G401.6 (cell line): Measurements from ENCODE around the gene KLHL30.

ENCODE experiments used
- FAIRE-seq: peaks from 2 replicates; lab custom pipeline; 2012; peaks lifted over from hg19 to GRCh38; lab: Jason Lieb, UNC

The KLHL30 gene

DNA sequence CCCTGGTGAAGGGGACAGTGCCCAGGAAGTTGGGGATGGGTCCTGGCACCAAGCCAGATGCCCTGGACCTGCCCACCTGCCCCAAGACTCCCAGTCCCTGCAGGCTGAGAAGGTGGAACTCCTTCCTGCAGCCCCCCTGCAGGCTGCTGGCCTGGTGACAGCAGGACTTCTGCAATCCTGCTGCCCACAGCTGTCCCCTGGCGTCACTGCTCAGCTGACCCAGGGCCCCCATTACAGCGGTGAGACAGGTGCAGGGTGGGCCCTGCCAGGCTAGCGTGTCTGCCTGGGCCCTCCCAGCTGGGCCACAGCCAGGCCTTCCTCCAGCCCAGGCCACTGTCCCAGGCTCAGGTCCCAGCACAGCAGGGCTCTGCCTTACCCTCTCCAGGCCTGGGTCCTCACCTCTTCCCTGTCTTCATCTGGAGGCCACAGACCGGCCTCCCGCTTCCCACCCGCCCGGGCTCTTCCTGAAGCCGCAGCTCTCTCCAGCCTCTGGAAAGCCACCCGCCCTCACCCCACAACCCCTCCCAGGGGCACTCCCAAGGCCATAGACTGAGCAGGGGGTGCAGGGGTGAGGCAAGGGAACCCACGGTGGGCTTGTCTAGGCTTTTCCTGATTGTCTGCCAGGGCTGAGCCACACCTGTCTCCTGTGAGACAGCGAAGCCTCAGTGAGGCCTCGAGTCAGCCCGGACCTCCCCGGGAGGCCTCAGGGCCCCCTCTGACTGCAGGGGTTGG is 11.5 kb downstream of the KLHL30 start:
- FAIRE-seq: no peak

DNA sequence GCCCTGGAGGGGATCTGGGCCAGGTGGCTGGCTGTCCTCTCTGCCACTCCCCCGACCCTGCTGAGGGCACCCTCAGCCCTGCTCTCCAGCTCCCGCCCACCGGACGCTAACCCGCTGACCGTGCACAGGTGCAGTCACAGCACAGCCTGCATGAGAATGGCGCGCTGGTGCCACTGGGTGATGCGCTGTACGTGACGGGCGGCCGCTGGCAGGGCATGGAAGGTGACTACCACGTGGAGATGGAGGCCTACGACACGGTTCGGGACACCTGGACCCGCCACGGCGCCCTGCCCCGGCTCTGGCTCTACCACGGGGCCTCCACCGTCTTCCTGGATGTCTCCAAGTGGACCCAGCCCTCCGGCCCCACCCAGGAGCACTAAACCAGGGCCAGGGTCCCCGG is 12.2 kb downstream of the KLHL30 start:
- FAIRE-seq: no peak

DNA sequence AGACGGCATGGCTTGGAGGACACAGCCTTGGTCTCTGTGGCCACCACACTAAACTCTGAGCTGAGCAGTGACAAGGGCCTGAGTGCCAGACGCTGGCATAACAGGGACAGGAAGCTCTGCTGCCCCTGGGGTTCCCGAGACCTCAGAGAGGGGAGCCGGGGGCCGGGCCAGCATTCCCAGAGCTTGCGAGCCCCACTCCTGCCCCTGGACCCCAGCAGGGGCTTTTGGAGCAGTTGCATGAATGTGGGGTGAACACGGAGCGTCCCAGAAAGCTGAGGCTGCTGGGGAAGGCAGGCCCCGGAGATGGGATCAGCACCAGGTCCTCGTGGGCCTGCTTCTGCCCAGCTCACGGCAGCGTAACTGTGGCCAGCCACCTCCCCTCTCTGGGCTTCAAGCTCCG is 12.7 kb downstream of the KLHL30 start:
- FAIRE-seq: no peak

DNA sequence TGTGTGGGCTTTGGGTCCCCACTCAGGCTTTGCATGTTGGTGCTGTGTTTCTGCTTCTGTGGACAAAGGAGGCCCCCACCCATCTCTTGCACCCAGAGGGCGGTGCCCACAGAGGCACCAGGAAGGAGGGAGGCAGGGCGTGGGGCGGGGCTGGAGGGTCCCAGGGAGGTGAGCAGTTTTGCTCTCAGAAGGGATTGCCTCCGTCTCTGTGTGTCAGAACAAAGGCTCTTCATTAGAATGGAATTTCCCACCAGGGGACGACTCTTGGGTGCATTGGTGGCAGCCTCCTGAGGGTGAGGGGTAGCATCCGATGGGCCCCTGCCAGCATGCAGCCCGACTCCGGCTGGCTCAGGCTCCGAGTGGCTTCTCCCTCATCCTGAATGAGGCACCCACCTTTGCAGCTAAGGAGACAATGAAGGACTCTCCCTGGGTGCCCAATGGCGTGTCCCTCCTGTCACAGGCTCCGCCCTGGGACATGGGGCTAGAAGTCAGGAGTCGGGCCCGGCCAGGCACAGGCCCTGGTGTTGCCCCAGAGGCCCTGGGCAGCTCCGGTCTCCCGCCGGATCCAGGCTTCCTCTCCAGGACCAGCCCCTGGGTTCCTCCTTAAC is 13.3 kb downstream of the KLHL30 start:
- no peak for FAIRE-seq

DNA sequence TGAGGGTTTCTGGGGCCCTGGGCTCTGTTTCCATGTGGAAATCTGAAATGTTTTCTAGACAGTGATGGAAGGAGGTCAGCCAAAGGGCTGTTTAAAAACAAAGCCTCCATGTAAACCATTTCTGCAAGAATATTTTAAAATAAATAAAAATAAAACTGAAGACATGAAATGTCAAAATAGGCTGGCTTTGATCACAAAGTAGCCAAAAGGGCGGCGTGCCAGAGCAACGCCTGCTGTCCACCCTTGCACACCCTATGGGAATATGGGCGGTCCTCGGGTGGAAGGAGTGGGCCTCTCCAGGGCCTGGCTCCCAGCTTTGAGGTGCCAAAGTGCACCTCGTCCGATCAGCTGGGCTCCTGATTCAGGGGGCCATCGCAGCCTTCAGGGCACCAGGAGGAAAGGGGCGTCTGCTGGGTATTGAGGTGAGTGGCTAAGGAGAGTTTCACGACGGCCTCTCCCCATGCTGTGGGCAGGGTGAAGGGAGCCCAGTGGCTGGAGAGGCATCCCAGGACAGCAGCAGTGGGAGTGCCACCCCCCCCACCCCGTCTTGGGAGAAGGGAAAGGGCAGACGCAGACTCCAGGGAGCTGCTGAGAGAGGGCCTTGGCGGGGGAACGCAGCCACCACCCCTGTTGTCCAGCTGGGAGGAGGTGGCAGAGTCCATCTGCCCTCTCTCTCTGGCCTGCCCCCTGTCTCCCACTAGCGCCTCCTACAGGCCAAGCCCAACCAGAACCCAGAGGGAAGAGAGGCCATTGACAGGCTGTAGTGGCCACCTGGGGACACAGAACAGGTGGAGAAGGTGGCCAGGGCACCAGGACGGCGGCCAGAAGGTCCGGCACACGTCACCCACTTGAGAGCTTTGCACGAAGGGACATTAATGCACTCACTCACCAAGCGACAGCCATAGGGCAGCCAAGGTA is 14.6 kb downstream of the KLHL30 start:
- no peak for FAIRE-seq

DNA sequence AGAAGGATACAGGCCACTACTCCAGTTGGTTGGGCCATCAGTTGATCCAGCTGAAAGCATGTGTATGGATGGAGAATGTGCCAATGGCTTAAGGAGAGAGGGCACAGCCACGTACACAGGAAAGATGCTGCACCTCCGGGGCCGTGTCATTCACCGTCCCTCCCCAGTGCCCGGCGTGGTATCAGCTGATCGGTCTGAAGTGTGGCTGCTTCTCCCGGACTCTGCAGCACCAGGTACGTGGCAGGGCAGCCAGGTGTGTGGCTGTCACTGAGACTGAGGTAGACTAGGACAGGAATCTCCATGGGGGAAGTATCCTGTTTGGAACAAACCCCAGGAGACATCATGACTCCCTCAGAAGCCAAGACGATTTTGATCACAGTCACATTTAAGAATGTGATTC is 16.1 kb downstream of the KLHL30 start:
- no peak for FAIRE-seq

DNA sequence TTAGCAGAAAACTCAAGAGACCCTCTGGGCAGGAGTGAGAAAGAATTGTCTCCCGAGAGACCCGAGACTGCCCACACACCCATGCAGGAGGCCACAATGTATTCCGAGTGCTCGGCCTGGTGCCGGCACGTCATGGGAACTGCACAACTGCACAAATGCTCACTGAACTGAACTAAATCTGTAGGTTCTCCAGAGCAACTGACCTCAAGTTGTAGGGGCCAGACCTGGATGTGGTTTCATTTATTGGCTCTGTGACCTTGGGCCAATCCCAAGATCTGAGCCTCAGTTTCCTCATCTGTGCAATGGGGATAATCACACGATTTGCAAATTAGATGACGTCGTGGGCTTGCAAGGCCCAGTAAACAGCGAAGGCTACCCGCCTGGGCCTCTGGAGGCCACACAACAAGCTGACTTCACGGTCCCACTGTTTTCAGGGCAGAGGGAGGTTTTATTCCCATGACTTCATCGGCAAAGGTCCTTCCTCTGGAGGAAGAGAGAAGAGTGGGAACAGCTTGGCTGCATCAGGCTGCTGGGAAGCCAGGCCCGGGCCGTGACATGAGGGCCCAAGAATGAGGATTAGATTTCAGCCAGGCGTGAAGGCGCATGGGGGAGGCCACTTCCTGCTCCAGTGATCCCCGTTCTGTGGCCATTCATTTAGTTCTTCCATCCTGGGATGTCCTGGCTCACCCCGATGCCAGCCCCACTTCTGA is 16.7 kb downstream of the KLHL30 start:
- FAIRE-seq: no peak

DNA sequence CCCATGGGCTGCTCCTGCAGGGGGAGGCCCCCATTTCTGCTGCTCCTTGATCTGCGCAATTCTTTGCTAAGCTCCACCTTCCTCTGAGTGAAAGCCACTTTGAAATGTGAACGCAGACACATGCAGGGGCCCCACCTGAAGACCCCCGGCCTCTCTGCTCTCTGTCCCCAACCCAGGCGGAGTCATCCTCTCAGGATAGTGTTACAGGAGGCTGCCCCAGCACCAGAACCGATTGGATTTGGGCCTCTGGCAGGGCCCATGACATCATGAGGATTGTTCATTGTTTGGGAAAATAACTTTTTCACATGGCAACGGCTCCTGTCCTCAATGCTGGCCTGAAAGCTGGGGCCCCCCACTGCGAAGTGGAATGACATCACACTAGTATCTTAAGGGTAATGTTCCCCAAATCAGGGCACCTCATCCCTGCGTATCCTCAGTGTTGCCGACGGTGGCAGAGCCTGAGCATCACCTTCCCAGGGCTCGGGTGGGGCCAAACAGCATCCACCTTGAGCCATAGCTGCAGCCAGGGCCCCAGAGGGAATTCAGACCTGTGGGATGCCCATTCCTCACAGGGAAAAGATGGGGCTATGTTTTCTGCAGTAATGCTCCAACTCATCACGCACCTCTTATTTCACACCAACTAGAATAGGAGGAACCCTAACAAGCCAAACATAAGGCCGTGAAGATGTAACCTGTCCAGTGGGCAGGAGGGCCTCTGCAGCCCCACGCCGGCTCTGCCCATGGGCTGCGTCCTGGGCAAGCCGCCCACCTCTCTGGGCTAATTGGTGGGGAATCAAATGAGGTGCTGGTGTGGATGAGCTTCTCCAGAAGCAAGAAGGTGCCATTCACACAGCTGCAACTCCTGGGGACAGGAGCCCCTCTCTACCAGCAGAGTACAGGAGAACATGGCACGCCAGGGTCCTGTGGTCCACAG is 17.6 kb downstream of the KLHL30 start:
- no peak for FAIRE-seq

DNA sequence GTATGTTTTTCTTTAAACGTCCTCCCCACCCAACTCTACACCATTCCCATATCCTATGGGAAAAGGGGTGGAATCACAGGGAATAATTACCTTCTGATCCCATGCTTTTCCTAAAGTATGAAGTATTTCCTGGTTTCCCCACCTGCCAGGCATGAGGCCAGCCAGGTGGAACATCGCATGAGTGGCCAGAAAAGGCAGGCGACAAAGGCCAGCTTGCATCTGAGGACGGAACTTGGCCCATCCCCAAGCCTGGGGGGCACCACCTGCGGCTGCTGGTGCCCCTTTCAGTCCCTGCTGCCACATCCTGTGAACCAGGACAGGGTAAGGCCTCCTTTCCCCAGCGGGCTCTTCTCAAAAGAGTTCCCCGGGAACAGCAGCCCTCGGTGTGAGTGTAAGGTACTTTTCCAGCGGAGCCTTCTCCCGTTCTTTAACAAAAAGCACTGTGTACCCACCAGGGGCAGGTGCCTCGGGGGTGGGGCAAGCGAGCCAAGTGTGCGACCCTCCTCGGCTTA is 19.1 kb downstream of the KLHL30 start:
- FAIRE-seq: no peak

DNA sequence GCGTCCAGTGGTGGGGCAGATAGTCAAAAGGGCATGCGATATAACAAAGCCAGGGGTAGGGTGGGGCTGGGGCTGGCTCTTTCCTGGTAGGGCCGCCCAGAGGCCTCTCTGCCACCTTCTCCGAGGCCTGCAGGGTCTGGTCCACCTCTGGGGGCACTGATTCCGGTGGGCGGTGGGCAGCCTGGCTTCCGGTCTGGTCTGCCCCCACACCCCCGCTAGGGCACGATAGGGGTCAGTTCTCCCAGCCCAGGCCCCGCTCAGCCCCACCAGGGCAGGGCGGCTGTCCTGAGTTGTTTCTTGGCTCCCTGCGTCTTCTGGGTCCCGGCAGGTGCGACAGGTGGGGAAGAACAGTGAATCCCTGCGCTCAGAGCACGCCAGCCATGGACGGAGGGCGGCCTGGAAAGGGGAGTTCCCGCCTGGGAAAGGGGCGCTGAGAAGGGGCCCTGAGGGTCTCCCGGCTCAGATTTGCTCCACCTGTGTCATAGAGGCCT is 19.6 kb downstream of the KLHL30 start:
- no peak for FAIRE-seq

DNA sequence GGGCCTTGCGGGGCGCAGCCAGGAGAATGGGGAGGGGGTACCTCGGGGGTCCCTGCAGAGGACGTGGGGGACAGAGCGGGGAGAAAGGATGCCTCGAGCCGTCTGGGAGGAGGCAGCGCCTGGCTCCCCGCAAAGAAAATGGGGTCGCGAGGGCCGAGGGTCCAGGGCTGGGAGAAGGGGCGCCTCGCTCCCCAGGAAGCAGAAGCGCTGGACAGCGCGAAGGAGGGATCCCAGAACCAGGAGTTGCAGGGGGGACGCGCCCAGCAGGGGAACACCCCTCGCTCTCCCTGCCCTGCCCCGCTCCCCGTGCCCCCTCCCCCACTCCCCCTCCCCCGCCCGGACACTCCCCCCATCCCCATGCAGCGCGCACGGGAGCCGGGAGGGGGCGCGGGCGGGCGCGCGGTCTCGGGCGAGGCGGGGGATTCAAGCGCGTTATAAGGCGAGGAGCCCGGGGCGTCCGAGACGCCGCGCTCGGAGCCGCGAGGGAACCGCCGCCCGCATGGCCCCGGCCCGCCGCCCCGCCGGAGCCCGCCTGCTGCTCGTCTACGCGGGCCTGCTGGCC is 20.1 kb downstream of the KLHL30 start, which contains the start of gene ERFE:
TSS of gene ERFE (plus strand) at position 462 of the 562 bp plus-strand sequence. CDS start at position 500, 38 bp downstream.
- no peak for FAIRE-seq

DNA sequence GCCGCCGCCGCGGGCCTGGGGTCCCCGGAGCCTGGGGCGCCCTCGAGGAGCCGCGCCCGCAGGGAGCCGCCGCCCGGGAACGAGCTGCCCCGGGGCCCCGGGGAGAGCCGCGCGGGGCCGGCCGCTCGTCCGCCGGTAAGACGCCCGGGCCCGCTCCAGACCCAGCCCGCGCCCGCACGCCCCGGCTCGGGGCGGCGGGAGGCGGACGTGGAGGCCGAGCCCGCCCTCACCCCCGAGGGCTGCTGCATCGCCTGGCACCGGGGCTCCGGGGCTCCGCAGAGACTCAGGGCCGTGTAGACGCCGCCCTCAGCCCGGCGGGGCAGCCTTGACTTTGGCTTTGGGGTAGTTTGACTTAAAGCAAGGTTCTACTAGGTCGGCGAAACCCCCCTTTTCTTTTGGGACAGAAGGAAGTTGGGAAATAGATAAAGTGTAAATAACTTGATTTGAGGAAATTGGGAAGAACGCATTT is 20.6 kb downstream of the KLHL30 start:
- FAIRE-seq: no peak

DNA sequence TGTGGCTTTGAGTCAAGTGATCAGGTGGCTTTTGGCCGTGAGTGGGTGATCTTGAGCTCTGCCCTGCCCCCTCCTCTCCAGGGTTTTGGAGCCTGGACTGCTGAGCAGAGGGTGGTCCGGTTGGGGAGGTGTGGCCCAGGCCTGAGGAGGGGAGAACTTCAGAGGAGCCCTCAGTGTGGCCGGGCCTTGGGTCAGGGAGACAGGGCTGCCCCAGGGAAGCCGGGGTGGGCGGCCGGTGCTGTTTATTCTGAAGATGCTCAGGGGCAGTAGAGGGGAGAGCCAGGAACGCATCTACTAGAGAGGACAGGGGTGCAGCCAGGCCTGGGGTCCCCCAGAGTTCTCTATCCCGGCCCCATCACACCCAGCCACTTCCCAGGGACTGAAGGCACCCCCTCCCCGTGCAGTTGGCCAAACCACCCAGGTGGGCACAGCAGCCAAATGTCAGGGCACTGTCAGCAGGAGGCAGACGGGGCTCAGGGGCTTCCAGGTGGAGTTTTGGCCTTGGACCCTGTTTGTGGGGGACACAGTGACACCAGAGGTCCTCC is 21.3 kb downstream of the KLHL30 start:
- FAIRE-seq: no peak

DNA sequence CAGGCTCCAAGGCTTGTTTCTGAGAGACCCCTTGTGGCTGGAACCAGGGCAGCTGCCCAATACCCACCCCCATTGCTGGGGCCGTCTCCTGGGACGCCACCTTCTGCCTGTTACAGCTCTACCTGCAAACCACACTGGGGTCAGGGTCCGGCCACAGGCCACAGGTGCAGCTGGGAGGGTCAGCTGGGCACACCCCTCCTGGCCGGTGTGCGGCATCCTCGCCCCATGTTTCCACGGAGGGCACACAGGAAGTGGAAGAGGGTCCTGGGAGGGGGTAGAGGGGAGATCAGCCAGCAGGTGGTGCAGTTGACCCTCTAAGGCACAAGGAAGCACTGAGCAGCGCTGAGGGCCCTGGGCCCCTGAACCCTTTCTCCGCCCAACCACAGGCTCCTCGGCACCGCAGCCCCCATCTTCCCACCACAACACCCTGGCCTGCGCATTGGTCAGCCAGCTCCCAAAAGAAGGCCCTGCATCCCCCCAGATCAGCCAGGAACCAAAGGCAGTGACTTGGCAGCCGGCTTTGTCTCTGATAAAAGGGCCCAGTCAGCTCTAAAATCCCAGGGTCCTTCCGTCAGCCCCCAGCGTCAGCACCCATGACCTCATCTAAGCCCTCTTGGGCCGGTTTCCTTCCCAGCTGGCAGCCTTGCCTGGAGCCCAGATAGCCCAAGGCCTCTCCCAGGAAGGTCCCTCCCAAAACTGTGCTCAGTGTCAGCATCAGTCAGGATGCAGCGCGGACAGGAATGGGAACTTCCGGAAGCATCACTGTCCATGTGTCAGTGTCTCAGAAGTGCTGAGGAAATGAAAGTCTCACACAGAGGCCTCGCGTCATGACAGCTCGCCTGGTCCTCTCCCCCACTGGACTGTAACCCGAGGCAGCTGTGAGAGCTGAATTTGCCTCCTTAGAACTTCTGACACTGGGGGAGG is 22.0 kb downstream of the KLHL30 start:
- FAIRE-seq: no peak

DNA sequence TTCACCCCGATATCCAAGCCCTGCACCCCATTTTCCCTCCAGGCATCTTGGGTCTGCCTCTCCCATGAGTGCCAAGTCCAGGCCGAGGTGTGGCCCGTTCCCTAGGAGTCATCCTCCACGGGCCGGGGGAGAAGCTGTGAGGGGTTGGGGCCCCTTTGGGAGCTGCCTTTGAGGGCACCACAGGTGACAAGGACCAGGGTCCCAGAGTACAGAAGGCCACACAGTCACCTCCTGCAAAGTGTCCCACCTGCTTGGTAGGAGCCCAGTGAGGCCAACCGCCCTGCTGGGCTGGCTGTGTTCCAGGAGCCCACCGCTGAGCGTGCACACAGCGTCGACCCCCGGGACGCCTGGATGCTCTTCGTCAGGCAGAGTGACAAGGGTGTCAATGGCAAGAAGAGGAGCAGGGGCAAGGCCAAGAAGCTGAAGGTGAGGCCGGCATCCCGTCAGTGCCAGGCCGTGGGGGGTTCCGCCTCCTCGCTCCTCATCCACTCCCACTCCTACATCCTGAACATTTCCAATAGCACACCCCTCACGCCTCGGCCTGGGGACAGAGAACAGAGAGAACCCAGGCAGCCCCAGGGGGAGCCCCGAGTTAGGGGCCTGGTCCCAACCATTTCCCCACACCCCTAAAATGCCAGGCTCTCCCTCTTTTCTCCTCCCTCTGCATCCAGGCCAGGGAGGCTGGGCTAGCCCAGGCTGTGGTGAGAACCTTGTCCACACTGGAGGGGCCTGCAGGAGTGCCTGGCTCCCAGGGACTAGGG is 23.0 kb downstream of the KLHL30 start:
- no peak for FAIRE-seq

DNA sequence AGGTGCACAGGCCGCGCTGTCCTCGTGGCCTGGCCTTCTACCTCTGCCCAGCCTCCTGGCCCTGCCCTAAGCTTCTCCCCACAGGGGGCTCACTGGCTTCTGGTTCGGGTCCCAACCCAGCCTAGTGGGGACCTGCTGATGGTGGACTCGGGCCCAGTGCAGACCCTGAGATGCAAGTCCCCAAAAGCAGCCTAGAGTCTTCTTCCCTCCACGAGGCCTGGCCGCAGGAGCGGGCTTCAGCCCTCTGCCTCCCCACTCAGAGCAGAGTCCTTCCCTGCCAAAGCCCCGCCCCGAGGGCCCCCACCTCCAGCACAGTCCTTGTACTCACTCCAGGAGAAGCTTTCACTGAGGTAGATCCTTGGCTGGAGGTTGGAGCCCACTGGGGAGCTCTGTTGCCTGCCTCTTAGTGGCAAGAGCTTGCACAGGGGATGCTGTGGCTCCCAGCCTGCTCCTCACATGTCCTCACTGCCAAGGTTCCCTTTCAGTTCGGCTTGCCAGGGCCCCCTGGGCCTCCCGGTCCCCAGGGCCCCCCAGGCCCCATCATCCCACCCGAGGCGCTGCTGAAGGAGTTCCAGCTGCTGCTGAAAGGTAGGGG is 23.9 kb downstream of the KLHL30 start:
- FAIRE-seq: no peak

DNA sequence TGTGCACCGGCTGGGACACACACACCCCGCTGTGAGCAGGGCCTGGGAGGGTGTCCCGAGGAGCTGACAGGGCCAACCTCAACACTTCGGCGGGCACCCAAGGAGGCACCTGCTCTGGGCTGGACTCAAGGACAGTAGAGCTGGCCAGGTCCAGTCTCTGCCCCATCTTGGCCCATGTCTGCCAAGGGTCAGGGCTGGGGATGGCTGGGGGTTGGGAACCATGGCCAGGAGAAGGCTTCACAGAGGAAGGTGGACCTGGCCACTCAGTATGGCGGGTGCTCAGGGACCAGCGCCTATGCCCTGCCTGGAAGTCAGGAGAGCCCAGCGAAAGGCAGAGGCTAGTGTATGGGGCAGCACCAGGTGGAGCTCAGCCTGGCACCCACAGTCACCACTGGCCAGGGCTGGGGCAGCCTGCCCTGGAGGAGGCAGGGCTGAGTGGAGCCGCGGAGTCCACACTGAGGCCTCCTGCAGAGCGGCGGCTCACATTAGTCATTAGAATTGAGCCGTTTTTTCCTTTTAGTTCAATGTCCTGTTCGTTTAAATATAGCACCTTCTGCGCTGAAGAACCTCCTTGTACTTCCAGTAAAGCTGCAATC is 24.5 kb downstream of the KLHL30 start:
- FAIRE-seq: no peak
